Measurements from ENCODE around the gene FLII.
"Not testable (repeated sequence)": the region's sequence is repeated elsewhere in the genome, so short reads cannot be mapped to it uniquely, and the experiment has no call there.

FLII gene

DNA sequence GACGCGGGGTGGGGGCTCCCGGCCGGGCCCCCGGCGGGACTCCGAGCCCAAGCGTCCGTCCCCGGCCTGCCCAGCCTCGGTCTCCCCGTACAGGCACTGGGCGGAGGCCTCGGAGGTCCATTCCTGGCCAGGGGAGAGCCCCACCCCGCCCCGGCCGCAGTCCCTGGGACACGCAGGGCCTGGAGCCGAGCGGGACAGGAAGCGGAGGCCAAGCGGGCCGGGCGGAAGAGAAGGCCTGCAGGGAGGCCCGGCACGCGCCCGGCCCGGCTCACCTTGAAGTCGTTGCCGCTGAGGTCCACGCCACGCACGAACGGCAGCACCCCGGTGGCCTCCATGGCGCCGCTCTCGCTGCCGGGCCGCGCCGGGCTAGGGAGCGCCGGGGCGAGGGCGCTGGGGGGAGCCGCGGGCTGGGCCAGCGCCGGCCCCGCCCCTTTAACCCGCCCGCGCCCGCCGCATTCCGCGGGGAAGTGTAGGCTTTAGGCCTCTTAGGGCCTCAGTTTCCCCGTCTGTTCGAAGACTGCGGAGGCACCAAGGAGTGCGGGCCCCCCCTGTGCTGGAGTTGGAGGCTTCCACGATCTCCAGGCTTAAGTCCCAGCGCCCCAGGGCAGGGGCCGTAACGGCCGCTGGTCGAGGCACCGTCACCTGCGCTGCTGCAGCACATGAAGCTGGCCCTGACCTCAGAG is at the start of gene FLII:
Gene FLII (minus strand): TSS at position 383 of the 683 bp plus-strand sequence. CDS start 48 bp downstream, at position 335.
- DNase-seq: peak; percentile 67

DNA sequence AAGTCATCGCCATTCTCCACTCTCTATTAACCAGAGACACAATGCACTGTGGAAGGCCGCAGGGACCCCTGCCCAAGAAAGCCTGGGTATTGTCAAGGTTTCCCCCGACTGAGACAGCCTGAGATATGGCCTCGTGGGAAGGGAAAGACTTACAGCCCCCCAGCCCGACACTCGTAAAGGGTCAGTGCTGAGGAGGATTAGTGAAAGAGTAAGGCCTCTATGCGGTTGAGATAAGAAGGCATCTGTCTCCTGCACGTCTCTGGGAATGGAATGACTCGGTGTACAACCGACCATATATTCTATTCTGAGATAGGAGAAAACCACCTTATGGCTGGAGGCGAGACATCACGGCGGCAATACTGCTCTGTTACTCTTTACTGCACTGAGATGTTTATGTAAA is 44.7 kb upstream of the FLII start:
- DNase-seq: not testable (repeated sequence)

DNA sequence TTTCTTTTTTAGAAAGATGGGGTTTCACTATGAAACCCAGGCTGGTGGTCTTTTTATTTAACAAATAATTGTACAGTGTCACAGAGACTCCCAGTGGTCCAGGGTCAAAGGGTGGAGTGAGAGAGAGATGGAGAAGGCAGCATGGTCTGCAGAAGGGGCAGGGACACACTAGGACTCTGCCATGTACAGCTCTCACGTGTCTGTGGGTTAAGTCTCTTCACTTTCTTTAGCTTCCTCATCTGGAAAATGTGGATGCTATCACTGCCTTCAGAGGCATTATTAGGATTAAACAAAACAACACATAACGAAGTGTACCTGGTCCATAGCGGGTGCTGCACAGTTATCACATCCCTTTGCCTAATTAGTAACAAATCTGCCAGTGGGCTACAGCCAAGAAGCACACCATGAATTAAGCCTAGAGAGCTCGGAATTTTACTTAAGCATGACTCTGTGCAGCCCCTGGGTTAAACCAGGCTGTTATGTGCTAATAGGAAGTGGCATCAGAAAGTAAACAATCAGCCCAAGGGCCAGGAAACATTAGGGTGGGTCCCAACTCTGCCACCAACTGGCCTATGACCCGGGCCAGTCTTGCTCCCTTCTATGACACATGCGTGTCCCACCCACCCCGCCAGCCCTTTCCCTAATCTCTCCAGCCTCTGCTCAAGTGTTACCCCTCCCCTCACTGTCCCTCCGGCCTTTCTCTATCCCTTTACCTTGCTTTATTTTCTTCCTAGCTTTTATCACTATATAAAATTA is 42.4 kb upstream of the FLII start:
- DNase-seq: no peak

DNA sequence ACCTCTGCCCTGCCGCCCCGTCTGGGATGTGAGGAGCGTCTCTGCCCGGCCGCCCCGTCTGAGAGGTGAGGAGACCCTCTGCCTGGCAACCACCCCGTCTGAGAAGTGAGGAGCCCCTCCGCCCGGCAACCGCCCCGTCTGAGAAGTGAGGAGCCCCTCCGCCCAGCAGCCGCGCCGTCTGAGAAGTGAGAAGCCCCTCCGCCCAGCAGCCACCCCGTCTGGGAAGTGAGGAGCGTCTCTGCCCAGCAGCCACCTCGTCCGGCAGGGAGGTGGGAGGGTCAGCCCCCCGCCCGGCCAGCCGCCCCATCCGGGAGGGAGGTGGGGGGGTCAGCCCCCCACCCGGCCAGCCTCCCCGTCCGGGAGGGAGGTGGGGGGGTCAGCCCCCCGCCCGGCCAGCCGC is 39.5 kb upstream of the FLII start:
- DNase-seq: not testable (repeated sequence)

DNA sequence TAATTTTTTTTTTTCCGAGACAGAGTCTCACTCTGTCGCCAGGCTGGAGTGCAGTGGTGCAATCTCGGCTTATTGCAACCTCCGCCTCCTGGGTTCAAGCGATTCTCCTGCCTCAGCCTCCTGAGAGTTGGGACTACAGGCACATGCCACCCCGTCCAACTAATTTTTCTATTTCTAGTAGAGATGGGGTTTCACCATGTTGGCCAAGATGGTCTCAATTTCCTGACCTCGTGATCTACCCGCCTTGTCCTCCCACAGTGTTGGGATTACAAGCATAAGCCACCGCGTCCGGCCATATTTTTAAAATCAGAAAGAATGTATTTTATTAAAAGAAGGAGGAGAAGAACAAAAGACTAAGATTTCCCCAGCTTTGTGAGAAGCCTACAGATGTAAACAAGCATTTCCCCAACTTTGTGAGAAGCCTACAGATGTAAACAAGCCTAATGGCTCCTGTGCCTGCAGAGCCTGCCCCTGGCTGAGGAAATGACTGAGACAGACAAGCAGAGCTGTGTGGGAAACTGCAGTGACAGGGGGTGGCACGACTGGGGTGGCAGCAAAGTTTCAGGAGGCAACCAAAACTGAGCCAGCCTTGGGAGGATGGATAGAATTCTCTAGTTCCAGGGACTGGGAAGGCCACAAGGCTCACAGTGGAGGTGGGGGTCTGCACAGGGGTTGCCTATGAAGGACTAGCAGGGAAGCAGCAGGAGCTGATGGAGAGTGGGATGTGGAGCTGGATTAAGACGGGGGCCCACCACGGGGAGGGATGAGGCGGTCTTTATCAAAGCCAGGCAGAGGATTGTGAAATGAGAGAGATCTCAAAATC is 33.4 kb upstream of the FLII start:
- DNase-seq: no peak

DNA sequence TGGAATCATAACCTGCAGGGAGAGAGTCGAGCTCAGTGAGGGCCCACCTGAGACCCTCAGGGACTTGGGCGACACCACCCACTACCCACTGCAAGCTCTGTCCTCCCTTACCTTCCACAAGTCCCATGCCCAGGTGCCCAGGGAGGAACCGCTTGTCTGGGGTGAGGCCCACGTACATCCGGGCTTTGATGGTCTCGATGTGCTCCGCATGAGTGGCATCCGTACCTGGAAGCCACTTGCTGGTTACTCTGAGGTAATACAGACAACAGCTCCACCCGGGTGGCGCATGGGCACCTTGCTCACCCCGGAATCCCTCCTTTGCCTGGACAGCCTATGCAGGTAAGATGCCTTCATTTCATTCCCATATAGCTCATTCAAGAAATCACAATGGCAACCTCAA is 26.8 kb upstream of the FLII start:
- DNase-seq: no peak

DNA sequence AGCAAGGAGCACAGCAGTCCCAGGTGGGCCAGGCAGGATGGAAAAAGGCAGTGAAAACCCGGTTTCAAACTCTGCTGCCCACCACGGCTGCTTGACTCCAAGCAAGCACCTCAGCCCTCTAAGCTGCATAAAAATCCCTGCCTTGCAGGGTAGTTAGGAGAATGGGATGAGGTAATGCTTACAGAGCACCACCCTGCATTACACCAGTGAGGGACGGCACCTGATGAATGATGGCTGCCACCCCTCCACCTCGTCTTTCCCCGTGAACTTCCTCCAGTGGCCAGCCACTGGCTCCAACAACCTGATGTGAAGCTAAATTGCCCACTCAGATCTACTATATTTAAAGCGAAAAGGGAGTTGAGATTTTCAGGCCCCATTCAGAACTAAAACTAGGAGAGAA is 23.2 kb upstream of the FLII start:
- no peak for DNase-seq

DNA sequence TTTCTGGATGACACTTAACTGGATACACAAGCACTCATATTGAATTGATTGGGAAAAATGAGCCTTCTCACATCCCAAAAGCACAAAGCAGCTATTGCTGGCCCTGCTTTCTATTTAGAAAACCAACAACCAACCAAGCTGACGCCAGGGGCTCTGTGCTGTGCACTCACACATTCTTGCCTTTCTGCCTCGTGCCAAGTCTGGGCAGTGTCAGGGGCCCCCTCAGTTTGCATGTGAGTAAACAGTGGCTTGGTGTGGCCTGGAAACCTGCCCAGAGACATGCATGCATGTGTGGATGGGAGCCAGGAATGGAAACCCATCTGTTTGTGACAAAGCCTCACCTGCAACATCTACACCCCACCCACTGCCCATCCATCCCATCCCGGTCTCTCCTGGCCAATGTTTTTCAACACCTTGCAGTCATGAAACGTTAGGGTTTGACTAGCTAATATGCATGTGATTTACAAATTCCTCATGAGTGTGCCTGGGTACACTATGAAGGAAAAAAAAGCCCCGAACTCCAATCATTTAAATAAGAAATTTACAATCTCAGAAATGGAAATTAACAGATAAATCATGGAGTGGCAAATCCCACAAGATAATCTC is 22.3 kb upstream of the FLII start:
- DNase-seq: no peak

DNA sequence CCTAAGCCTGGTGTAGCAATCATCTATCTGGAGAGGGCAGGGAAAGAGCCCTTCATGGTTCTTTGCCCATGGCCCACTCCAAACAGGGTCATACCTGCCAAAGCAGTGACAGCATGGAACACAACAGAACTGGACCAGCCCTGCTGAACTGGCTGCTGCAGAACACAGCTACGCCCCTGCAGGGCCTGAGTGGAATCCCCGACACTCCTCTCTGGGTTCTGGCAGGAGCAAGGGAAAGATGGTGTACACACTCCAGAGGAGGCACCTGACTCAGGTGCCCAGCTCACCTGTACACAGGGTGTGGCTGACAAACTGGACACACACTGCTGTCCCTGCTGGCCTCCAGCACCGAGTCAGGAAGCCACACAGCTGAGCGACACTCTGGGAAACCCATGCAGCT is 21.7 kb upstream of the FLII start:
- DNase-seq: no peak

DNA sequence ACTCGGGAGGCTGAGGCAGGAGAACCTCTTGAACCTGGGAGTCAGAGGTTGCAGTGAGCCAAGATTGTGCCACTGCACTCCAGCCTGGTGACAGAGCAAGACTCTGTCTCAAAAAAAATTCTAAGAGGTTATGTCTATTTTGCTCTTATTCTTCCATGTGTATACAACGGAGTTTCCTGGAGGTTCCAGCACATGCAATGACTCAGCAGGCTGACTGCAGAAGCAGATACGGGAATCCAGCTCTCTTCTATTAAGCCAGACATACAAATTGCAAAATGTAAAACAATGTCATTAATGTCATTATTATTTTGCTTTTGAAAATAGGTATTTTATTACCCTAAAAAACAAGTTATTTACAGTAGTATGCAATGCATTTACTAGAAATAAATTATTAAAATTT is 20.3 kb upstream of the FLII start:
- no peak for DNase-seq

DNA sequence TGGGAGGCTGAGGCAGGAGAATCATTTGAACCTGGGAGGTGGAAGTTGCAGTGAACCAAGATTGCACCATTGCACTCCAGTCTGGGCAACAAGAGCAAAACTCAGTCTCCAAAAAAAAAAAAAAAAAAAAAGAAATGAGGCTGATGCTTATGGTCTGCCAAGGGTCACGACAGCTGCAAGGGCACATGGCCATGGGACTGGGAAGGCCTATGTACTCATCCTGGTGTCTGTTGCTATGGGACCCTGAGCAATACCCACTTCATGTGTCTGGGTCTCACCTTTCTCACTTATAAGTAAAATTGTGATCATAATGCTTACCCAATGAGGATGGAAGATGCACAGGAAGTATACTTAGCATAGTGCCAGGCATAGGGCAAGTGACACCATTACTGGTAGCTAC is 18.5 kb upstream of the FLII start:
- DNase-seq: no peak

DNA sequence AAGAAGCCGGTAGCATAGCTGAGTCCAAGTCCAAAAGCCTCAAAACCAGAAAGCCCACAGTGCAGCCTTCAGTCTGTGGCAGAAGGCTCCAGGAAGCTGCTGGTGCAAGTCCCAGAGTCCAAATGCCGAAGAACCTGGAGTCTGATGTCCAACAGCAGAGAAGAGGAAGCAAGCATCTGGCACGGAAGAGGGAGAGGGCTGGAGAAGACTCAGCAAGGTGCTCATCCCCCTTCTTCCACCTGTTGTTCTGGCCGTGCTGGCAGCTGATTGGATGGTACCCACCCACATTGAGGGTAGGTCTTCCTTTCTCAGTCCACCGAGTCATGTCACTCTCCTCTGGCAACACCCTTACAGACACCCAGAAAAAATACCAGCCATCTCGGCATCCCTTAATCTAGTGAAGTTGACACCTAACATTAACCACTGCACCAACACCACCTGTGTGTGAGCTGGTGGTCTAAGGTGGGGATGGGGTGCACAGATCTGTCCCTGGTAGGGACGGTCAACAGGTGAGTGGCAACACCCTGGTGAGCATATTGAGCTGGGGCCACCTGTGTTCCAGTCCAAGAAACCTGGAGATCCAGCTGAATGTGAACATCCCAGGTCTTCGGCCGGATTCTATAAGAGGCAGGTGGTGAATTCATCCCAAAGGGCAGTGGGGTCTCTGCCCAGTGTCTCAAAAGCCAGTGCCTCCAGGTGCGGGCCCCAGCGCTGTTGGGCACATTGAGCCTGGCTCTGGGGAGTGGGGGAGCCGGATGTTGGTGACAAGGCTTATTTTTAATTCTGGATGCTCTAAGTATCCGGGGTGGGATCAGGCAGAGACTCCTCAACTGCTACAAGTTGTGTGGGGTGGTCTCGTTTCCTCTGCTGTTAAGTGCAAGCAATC is 11.8 kb upstream of the FLII start:
- DNase-seq: no peak

DNA sequence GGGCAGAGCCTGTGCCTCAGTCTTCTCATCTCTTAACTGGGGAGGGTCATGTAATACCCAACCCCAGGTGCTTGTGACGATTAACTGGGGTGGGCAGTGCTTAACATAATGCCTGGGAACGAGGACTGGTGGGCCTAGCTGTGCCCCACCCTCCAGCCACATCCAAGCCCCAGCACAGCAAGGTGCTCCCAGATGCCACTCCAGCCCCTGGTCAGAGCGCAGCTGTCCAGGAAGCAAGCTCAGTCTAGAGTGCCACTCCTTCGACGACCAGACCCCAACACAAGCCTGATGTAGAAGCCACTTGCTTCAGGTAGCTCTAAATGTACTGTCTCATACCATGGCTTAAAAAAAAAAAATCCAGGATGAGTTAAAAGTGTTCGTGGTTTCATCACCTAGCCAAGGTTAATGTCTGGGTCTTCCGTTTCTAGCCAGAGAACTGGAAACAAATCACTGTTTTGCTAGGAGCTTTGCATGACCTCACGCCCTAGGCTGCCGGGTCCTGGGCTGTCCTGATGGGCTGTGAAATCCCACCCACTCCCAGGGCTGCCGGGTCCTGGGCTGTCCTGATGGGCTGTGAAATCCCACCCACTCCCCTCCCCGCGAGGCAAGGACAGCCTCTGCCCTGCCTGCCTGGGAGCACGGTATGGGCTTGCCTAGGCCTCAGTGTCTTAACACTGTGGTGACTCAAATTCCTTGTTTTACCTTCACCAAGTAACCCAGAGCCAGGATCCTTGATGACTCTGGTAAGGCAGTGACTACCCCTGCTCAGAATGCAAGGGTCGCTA is 9.6 kb upstream of the FLII start:
- DNase-seq: no peak

DNA sequence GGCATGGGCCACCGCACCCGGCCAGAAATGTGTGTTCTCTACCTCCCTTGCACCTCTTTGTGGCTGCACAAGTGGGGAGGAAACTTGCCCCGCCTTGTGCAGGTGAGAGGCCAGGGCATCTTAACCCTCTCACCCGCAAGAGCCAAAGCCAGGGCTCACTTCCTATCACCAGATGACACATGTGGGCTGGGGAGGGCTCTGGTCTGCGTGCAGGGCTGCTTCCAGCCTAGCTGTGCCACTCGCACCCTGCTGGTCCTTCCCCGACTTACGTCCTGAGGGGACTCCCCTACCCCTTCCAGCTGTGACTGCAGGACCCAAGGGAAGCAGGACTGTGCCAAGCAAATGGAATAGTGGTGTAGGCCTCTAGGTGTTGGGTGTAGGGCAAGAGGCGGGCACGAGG is 8.8 kb upstream of the FLII start:
- DNase-seq: no peak

DNA sequence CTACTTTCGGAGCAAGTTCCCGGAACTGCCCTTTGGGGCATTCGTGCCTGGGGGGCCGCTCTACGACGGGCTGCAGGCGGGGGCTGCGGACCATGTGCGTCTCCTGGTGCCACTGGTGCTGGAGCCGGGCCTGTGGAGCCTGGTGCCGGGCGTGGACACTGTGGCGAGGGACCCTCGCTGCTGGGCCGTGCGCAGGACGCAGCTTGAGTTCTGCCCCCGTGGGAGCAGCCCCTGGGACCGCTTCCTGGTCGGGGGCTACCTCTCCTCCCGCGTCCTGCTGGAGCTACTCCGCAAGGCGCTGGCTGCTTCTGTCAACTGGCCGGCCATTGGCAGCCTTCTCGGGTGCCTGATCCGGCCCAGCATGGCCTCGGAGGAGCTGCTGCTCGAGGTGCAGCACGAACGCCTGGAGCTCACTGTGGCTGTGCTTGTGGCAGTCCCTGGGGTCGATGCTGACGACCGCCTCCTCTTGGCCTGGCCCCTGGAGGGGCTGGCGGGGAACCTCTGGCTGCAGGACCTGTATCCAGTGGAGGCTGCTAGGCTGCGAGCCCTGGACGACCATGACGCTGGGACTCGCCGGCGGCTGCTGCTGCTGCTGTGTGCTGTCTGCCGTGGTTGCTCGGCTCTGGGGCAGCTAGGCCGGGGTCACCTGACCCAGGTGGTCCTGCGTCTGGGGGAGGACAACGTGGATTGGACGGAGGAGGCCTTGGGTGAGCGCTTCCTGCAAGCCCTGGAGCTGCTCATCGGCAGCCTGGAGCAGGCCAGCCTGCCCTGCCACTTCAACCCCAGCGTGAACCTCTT is 5.5 kb upstream of the FLII start:
- DNase-seq: no peak

DNA sequence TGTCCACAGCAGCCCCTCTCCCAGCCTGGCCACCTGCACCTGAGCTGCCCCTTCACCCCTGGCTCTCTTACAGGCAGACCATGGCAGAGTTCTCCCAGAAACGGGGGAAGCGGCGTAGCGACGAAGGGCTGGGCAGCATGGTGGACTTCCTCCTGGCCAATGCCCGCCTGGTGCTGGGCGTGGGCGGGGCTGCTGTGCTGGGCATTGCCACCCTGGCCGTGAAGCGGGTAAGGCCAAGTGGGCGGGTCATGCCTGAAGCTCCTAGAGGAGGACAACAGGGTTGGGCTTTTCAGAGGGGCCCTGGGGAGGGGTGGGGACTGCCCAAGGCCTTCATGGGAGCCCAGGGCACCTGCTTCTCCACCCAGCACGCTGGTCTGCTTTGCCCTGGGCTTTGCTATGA is 4.1 kb upstream of the FLII start:
- DNase-seq: no peak

DNA sequence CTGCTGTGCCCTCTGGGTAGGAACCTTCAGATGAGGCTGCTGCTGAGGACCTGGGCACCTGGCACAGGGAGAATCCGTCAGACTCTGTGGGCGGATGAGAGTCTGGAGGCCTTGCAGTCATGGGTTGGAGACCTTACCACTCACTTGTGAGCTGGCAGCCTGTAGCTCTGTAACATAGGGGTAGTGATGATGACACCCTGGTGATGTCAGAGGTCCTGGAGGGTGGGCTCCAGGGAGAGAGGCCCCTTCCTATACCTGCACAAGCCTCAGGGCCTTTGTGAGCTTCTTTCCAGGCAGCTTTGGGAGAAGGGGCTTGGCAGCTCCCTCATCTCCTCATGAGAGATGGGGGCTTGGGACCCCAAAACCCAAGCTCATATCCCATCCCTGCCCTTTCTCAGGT is 3.6 kb upstream of the FLII start:
- no peak for DNase-seq

DNA sequence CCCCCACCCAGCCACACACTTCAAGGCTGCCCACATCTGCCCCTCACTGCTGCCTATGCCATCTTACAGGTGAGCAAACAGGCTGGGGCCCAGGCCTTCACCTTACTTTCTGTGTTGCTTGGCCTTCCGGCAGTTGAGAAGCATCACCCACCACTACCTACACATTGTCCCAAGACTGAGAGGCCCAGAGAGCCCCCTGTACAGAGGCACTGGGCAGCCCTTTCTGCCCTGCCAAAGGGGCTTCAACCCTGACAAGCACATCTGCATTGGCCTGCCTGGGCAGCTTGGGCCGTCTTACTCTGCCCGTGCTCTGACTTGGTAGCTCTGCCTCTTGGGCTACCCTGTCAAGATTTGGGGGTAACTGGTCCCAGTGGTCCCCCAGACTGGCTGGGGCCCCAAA is 3.1 kb upstream of the FLII start:
- no peak for DNase-seq

DNA sequence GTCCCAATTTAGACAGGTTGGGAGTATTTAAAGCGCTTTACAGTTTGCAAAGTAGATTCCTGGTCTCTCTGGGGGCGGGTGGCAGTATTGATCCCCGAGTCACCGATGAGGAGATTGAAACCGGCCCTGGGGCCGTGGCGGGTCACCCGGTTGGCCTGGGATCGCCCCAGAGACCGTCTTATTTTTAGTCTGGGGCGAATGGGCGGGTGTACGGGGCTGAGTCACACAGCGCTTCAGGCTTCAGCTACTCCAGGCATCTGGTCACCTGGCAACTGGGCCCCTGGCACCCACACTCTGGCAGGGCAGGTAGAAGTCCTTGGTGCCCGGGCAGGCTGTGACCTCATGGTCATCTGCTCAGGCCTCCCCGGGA is 2.6 kb upstream of the FLII start:
- DNase-seq: no peak

DNA sequence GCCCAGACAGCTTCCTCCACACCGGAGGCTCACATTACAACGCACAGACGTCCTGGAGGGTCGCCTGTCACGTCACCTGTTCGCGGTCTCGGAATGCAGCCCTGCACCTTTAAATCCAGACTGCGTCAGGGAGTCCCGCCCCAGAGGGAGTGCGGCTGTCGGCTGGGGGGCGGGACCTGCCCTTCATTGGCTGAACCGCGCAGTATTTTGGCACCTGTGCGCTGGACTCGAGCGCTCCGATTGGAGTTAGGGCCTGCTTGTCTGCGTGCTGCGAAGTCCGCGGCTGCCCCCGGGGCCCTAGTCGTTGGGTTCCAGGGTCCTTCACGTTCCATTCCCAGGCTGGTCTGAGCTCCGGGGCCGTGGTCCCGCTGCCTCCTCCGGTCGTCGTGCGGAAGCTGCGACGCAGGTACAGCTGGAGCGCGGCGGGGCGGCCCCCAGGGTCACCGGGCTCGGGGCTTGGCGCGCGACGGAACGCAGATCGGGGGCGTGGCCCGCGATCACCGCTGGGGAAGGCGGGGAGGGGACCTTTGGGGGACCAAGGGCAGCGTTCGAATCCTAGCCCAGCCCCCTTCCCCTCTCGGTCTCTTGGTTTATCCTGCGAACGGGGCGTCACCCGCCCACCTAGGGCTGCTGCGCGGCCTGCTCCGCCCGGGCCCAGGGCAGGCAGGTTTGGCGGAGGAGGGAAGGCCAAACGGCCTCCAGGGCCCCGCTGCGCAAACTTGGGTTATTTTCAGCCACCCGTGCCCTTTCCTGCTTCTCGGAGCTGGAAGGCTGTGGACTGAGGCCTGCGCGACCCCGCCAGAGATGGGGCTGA is 2.0 kb upstream of the FLII start, which contains the start of gene MIEF2:
Gene MIEF2 (plus strand): TSS at position 331 of the 814 bp plus-strand sequence. CDS start 2,059 bp downstream, outside the sequence.
- DNase-seq: peak; percentile 97

All from right hindlimb (tissue), 1 donor.